HG03139 (cell line): ENCODE results near the gene ALB.

Experiments
- ATAC-seq: cut with Tn5 transposase; IDR thresholded peaks from one replicate; pipeline ENCODE4 v1.9.1; 2021; ENCODE audit not compliant: unreplicated experiment

Gene ALB

GRCh38 chr4:73429826-73430587 lies 25.9 kb downstream of the ALB start:
- ATAC-seq: no peak

- no peak for ATAC-seq
These were observed 27.7 kb downstream of the ALB start for GRCh38 chr4:73431813-73432168.

DNA sequence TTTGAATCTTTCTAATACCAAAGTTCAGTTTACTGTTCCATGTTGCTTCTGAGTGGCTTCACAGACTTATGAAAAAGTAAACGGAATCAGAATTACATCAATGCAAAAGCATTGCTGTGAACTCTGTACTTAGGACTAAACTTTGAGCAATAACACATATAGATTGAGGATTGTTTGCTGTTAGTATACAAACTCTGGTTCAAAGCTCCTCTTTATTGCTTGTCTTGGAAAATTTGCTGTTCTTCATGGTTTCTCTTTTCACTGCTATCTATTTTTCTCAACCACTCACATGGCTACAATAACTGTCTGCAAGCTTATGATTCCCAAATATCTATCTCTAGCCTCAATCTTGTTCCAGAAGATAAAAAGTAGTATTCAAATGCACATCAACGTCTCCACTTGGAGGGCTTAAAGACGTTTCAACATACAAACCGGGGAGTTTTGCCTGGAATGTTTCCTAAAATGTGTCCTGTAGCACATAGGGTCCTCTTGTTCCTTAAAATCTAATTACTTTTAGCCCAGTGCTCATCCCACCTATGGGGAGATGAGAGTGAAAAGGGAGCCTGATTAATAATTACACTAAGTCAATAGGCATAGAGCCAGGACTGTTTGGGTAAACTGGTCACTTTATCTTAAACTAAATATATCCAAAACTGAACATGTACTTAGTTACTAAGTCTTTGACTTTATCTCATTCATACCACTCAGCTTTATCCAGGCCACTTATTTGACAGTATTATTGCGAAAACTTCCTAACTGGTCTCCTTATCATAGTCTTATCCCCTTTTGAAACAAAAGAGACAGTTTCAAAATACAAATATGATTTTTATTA lies 28.3 kb downstream of the ALB start:
- no peak for ATAC-seq

DNA sequence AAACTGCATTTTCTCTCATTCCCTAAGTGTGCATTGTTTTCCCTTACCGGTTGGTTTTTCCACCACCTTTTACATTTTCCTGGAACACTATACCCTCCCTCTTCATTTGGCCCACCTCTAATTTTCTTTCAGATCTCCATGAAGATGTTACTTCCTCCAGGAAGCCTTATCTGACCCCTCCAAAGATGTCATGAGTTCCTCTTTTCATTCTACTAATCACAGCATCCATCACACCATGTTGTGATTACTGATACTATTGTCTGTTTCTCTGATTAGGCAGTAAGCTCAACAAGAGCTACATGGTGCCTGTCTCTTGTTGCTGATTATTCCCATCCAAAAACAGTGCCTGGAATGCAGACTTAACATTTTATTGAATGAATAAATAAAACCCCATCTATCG lies 29.1 kb downstream of the ALB start:
- no peak for ATAC-seq

- ATAC-seq: peak; percentile 58
These were observed 30.2 kb downstream of the ALB start for GRCh38 chr4:73434311-73434710.

DNA sequence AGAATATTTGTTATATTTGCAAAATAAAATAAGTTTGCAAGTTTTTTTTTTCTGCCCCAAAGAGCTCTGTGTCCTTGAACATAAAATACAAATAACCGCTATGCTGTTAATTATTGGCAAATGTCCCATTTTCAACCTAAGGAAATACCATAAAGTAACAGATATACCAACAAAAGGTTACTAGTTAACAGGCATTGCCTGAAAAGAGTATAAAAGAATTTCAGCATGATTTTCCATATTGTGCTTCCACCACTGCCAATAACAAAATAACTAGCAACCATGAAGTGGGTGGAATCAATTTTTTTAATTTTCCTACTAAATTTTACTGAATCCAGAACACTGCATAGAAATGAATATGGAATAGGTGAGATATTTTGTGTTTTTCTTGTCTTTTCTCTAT lies 31.9 kb downstream of the ALB start, which contains the start of gene AFP:
AFP (plus strand) TSS at position 238 of the 400 bp plus-strand sequence; CDS start at position 280, 42 bp downstream.
- no peak for ATAC-seq

DNA sequence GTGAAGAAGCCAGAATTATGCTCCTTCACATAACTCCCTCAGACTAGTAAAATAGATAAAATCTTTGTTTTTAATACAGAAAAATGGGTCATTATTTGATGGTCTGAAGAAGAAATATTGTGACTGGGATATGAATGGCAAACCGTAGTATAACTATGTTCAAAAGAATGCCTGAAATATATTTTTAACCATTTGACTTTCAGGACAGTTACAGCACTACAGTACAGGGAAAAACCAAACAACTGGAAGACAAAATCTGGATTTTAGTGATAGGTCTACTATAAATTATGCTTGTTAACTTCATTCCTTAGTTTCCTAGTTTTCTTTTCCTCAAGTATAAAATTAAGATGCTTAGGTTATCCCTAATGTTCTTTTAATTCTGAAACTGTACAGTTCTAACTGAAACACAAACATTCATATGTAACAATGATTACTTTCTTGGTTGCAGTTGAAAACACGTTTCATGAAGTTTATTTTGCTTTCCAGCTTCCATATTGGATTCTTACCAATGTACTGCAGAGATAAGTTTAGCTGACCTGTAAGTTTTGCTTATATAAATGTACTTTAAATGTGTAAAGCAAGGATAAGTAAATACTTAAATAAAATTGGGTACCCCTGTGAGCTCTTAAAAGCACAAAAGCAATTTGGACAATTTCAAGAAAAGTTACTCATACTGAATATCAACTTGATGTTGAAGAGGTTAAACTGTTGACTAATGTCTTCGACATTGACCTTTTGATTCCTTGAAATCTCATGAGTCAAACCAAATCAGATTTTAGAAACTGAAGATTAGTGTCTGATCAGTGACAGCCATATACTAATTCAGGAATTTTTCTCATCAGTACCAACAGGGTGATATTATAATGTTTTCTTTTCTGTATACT lies 32.8 kb downstream of the ALB start:
- ATAC-seq: no peak

GRCh38 chr4:73437558-73437956 lies 33.5 kb downstream of the ALB start:
- no peak for ATAC-seq

DNA sequence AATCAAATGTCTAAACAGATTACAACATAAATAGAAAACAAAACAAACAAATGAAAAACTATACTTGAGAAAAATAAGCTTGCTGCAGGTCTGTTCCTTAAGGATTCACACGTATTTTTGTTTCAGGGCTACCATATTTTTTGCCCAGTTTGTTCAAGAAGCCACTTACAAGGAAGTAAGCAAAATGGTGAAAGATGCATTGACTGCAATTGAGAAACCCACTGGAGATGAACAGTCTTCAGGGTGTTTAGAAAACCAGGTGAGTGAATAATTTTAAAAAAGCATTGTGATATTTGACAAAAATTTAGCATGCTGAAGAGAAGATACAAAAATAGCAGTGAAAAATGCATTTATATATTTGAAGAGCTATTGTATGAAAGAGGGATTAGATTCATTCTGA lies 34.0 kb downstream of the ALB start:
- ATAC-seq: no peak

DNA sequence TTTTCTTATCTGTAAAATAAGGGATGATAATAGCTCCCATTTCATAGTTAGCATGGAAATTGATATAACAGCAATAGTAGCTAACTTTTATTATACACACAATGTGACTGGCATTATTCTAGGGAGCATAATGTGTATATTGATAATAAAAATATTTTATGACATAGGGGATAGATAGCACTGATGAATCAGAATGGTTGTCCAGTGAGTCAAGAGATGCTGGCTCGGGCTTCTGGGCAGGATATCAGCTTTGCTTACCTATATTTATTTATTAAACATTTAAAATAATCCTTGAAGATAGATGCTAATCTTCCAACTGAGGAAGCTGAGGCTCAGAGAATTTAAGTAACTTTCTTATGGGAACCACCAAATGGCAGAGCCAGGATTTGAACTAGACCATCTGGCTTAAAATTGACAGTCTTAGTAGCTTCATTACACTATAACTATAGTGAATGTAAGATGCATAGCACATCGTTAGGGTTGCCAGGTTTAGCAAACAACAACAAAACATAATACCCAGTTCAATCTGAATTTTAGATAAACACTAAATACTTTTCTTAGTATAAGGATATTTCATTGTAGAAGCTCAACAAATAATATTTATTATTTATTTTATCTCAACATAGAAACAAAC lies 34.6 kb downstream of the ALB start:
- no peak for ATAC-seq

DNA sequence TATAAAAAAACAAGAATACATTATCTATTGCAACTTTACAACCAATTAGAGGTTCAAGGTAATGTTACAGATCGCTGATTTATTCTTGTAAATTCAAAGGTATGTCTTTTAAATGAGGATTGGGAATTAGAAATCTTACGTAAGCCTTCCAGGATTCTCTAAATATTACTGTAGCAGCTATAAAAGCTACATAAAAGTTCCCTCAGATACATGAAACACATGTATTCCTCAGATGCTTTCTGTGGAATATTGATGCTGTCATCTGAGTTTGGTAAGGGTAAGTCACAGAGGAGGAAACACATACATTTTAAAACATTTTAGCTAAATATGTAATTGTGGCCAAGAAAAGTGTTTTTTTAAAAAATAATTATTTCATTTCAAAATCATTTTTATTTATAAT lies 35.4 kb downstream of the ALB start:
- ATAC-seq: no peak

GRCh38 chr4:73439991-73440390 lies 35.9 kb downstream of the ALB start:
- ATAC-seq: no peak

DNA sequence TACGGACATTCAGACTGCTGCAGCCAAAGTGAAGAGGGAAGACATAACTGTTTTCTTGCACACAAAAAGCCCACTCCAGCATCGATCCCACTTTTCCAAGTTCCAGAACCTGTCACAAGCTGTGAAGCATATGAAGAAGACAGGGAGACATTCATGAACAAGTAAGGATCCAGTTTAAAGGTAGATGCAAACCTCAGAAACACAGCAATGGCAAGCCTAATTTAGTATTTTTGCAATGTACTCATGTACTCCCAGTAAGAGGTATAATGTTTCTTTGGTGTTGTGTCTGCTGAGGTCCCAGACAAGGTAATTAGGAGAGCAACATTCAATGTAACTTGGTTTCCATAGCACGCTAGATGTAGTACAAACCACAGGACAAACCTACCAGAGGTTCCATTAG lies 36.6 kb downstream of the ALB start:
- ATAC-seq: no peak

GRCh38 chr4:73442275-73442674 lies 38.2 kb downstream of the ALB start:
- no peak for ATAC-seq

- no peak for ATAC-seq
These were observed 39.1 kb downstream of the ALB start for GRCh38 chr4:73443224-73443623.

DNA sequence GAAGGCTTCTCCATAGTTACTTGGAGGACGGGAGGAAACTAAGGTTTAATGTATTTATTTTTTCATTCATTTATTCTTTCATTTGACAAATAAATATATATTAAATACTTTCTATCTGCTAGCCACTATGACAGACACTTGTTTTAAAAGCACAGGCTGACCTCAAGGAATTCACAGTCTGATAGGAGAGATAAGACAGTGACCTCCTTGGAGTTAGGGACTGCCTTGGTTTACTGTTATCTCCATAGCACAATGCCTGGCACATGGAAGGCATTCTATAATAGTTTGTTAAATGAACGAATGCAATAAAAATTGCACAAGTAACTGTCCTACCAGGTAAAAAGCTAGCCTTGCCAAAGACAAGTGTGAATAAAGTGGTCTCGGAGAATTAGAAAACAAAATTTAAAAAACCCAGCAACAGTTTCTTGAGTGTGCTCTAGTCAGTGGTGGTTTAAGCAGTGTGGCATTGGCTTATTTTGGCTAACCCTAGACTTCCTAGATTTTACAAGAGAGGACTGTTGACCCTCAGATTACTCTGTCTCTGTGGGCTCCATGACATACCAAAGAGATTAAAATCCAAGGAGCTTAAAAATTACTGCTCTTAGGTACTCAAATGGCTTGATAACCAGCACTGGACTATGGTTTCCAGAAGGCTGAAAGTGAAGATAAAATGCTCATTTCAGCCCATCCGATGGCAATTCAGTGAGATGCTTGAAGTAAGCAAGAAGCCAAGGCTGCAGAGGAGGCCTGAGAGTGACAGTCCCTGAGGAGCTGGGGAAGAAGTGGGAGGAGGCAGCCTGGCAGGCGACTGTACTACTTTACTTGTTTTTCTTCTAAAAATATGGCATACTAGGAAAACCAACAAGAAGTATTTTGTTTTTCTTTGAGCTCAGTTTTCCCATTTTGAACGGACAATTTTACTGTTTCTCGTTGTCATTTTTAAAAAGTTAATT lies 41.6 kb downstream of the ALB start:
- no peak for ATAC-seq

DNA sequence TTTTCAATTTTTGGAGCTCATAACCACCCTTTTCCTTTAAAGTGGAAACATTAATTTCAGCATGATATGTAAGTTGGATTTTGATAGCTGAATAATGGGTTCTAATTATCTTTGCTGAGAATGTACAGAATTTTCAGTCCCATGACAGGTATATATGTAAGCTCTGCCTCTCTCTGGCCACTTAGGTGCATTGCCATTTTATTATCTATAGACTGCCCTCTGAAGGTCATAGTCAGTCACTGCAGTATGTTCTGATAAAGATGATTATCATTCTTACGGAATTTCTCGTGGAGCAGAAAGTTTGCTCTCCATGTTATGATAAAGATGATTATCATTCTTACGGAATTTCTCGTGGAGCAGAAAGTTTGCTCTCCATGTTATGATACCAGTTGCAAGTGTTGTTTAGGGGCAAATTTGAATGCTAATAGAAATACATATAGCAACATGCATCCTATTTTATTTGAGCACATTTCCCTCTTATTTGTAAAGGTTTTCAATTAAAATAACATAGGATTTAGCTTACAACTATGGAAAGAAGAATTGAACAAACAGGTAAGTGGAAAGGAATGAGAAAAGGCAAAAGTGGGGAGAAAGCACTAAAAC lies 42.4 kb downstream of the ALB start:
- ATAC-seq: peak; percentile 100

DNA sequence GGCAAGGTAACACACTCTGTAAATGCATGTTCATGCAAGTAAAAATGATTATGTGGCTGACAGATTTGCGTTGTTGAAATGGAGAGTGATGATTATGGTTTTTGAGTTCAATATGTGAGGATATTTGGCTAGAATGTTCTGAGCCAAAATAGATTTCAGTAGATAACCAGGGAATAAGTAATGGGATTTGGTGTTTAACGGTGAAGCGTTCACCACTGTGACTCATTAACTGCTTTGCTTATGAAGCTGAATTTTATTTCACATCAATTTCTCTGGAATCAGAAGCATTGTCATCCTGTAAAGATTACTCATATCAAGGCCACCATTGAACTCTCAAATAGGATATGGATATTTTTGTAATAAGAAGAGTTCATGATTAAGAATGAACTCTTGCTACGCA lies 43.6 kb downstream of the ALB start:
- no peak for ATAC-seq

DNA sequence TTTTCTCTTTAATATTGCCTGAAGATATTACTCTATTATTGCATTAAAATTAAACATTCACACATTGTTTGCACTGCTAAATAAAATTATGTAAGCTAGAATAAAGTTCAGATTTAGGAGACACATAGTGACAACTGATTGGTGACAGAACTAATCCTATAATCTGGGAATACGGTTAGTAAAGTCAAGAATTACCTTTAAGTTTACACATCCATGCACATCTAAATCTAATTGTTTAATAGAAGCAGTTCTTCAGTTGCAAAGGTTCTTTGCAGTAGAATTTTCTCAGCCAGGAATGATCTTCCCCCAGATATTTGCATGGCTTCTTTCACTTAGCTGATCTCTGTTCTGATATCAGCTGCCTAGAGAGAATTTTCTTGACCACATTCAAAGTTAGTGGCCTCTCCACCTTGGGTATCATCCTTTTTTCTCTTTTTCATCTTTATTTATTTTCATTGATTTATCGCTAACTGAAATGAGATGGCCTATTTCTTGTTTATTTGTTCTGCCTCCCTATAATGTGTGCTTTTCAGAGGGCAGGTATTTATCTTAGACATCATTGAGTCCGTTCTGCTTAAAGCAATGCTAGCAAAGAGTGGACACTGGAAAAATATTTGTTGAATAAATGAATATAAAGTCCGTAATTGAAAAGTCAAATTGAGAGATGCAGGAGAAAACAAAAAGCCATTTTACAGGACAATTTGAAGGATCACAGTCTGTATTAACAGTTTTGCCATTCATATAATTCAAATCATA lies 44.5 kb downstream of the ALB start:
- ATAC-seq: no peak
